Neural cell (in vitro differentiated cells): ENCODE results near the gene WNT2B.

Experiments used
- CTCF ChIP-seq: fragments of 450-650 bp; IDR thresholded peaks from 2 replicates; pipeline ENCODE4 v1.5.1; 2014; ENCODE audit warnings: antibody characterized with exemption, mild to moderate bottlenecking, moderate library complexity; ENCODE audit not compliant: poor library complexity, severe bottlenecking
- EZH2 ChIP-seq: fragments of 200-600, 300-800 bp; shearing (Covaris generic), sonication (generic); IDR thresholded peaks from 2 replicates; pipeline ENCODE4 v1.6.1; 2014; ENCODE audit warnings: antibody characterized with exemption, low read length, borderline replicate concordance, mild to moderate bottlenecking; ENCODE audit not compliant: insufficient read depth, poor library complexity, severe bottlenecking
- MXI1 ChIP-seq: fragments of 450-650 bp; conservative IDR thresholded peaks from 2 replicates; pipeline ENCODE4 v1.6.1; 2014; ENCODE audit warnings: antibody characterized with exemption, mild to moderate bottlenecking; ENCODE audit not compliant: poor library complexity, severe bottlenecking
- SMC3 ChIP-seq: fragments of 450-650 bp; conservative IDR thresholded peaks from 2 replicates; pipeline ENCODE4 v1.6.1; 2014; ENCODE audit warnings: antibody characterized with exemption, mild to moderate bottlenecking, moderate library complexity; ENCODE audit not compliant: poor library complexity

GRCh38 chr1:112492076-112492475 lies 16.7 kb upstream of the WNT2B start:
- no peak for TF ChIP-seq CTCF
- TF ChIP-seq EZH2: no peak
- TF ChIP-seq SMC3: no peak
- TF ChIP-seq MXI1: no peak
